B cell (primary cell): ENCODE measurements around the gene QRSL1. TPM values are rescaled to one million over a fixed set of nuclear protein-coding genes. Genes with fewer than 3 reads are reported as not detected.

ENCODE experiments used
- ATAC-seq: fragments of 200-7000 bp; cut with Tn5 transposase; one replicate; pipeline ENCODE4 v1.10.0; 2021; ENCODE audit warnings: low read depth, mild to moderate bottlenecking, moderate number of reproducible peaks, moderate library complexity
- CTCF ChIA-PET: fragments of 350-600 bp; sonication (Branson Sonifier 250); formaldehyde crosslinking; loops from one replicate; lab custom pipeline; 2021; ENCODE audit warnings: antibody characterized with exemption, inconsistent platforms; lab: Charles Lee
- POLR2A ChIA-PET: fragments of 350-600 bp; sonication (Branson Sonifier 250); formaldehyde crosslinking; loops from one replicate; lab custom pipeline; 2021; ENCODE audit warnings: antibody characterized with exemption; lab: Charles Lee
- DNase-seq: peaks from one replicate; pipeline ENCODE4 v3.0.0; 2013
- H2AFZ ChIP-seq: 2 replicates; pipeline ENCODE4 v1.6.1; 2012; ENCODE audit warnings: mild to moderate bottlenecking, low read depth, low read length; ENCODE audit not compliant: insufficient read depth, poor library complexity, severe bottlenecking
- H3K27ac ChIP-seq, 2 donors: 1 replicate in 1 of 2; 2 replicates in 1 of 2; pipeline ENCODE4 v1.5.1; 2012 to 2013; ENCODE audit warnings: low read length in 2 of 2, mild to moderate bottlenecking in 2 of 2, moderate library complexity in 1 of 2
- H3K27me3 ChIP-seq, 4 experiments: fragments of 200-600 bp in 1 of 4; sonication (generic) in 1 of 4; replicated peaks in 1 of 4; 1 replicate in 2 of 4; 2 replicates in 2 of 4; pipeline versions ENCODE4 v1.6.1 to v1.7.0; 2013 to 2016; ENCODE audit warnings: low read length in 3 of 4, mild to moderate bottlenecking in 2 of 4, mixed read lengths in 1 of 4, moderate library complexity in 1 of 4; ENCODE audit not compliant: insufficient read depth in 4 of 4, control insufficient read depth in 3 of 4; ENCODE audit errors: control extremely low read depth in 1 of 4
- H3K36me3 ChIP-seq, 2 experiments: replicated peaks in 1 of 2; 1 replicate in 1 of 2; 2 replicates in 1 of 2; pipeline versions ENCODE4 v1.6.1 to v1.7.1; 2013; ENCODE audit warnings: low read length in 1 of 2; ENCODE audit not compliant: insufficient read depth in 2 of 2, control insufficient read depth in 1 of 2; ENCODE audit errors: control extremely low read depth in 1 of 2, extremely low read depth in 1 of 2
- H3K4me1 ChIP-seq, 2 donors: fragments of 200-600 bp in 1 of 2; sonication (generic) in 1 of 2; 1 replicate in 1 of 2; 2 replicates in 1 of 2; pipeline versions ENCODE4 v1.5.1 to v1.6.1; 2013 to 2017; ENCODE audit warnings: low read length in 2 of 2; ENCODE audit not compliant: control insufficient read depth in 2 of 2, insufficient read depth in 2 of 2
- H3K4me2 ChIP-seq: replicated peaks from 2 replicates; pipeline ENCODE3; 2012; ENCODE audit warnings: mild to moderate bottlenecking, low read depth, low read length; ENCODE audit not compliant: poor library complexity, severe bottlenecking
- H3K4me3 ChIP-seq, 5 experiments: fragments of 200-600 bp in 1 of 5; sonication (generic) in 1 of 5; 1 replicate in 3 of 5; 2 replicates in 2 of 5; pipeline versions ENCODE4 v1.5.1 to v1.7.0; 2011 to 2016; ENCODE audit warnings: low read length in 4 of 5, mild to moderate bottlenecking in 4 of 5, low read depth in 2 of 5, control low read depth in 1 of 5, moderate library complexity in 1 of 5; ENCODE audit not compliant: insufficient read depth in 1 of 5; ENCODE audit errors: control extremely low read depth in 1 of 5, extremely low read depth in 1 of 5
- H3K79me2 ChIP-seq: fragments of 200-600 bp; sonication (generic); one replicate; pipeline ENCODE4 v1.6.0; 2016; ENCODE audit warnings: low read length; ENCODE audit not compliant: control insufficient read depth, insufficient read depth
- H3K9ac ChIP-seq: fragments of 200-600 bp; sonication (generic); 2 replicates; pipeline ENCODE4 v1.6.1; 2017; ENCODE audit warnings: mild to moderate bottlenecking, low read length, moderate library complexity
- H3K9me3 ChIP-seq, 3 donors: one replicate each; pipeline versions ENCODE4 v1.6.1 to v1.7.1; 2013; ENCODE audit warnings: low read length in 2 of 3; ENCODE audit not compliant: control insufficient read depth in 2 of 3, insufficient read depth in 1 of 3; ENCODE audit errors: control extremely low read depth in 1 of 3
- H4K20me1 ChIP-seq: 2 replicates; pipeline ENCODE4 v1.6.0; 2012; ENCODE audit warnings: mild to moderate bottlenecking, low read length; ENCODE audit not compliant: insufficient read depth, control insufficient read depth, poor library complexity, severe bottlenecking
- H3K27ac Mint-ChIP-seq: one replicate; pipeline ENCODE4 v1.8.0; 2021; ENCODE audit warnings: mixed read lengths
- H3K27me3 Mint-ChIP-seq: one replicate; pipeline ENCODE4 v1.8.0; 2021; ENCODE audit warnings: mixed read lengths
- H3K4me1 Mint-ChIP-seq: one replicate; pipeline ENCODE4 v1.8.0; 2021; ENCODE audit warnings: mixed read lengths
- H3K4me3 Mint-ChIP-seq: one replicate; pipeline ENCODE4 v1.8.0; 2021; ENCODE audit warnings: mixed read lengths
- H3K9me3 Mint-ChIP-seq: one replicate; pipeline ENCODE4 v1.8.0; 2022; ENCODE audit warnings: mixed read lengths; ENCODE audit not compliant: insufficient read depth
- EZH2 ChIP-seq: IDR thresholded peaks from 2 replicates; pipeline ENCODE4 v1.6.1; 2012; ENCODE audit warnings: borderline replicate concordance, low read depth, mild to moderate bottlenecking, moderate library complexity, low read length; ENCODE audit not compliant: insufficient read depth, poor library complexity, severe bottlenecking
- WGBS: methylation state at CpG from one replicate; pipeline ENCODE4 v1.1.5; 2013; ENCODE audit warnings: missing lambda C conversion rate; ENCODE audit not compliant: insufficient coverage; 5-methylcytosine and 5-hydroxymethylcytosine counted together
- intact Hi-C: fragments of 100-400 bp; cut with micrococcal nuclease; formaldehyde crosslinking; loops from one replicate; pipeline ENCODE4 v1.10.0; 2022
- polyA plus RNA-seq: library from polyadenylated mRNA; depleted of rRNA; stranded (reverse); fragments of >200 nt; gene quantifications from 2 replicates; pipeline ENCODE4 v1.2.3, GENCODE V29; 2012
- total RNA-seq, 2 donors: library from RNA; stranded (reverse); fragments of 120-200 nt in 1 of 2; gene quantifications; 1 replicate in 1 of 2; 2 replicates in 1 of 2; pipeline versions ENCODE4 v1.2.3 to v1.2.4, GENCODE V29; 2013 to 2022
- TF ChIP-seq, protein P1 (sequence below): fragments of 200-600 bp; IDR thresholded peaks from one replicate; pipeline ENCODE4 v1.8.0; 2022; ENCODE audit warnings: antibody characterized with exemption, mild to moderate bottlenecking

The QRSL1 gene
- total and polyA plus RNA-seq, 2 donors (not counting 1 experiment from before 2014, with no cell fraction given): 36.9 to 38.5 TPM

DNA sequence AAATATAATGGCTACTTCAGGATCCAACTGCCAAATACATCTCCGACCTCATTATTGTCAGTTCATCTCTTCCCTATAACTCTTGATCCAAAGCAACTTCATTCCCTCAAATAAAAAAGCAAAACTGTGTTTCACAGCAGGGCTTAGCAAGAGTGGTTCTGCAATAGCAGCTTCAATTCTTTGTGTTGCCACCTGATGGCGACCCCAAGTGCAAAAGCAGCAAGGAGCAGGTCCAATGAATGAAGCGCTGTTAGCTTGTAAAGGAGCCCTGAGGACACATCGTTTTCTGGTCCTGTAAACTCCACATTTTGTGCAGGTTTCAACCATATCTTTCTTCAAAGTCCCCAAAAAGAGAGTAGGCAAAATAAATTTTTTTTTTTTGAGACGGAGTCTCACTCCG is 19.7 kb upstream of the QRSL1 start:
- no peak overlapping the region for H2AFZ ChIP-seq
- peaks cover 1 to 3% of the 10 kb centered on the region in 2 experiments for H3K36me3 ChIP-seq
- H3K4me1 ChIP-seq: peaks cover 40 to 55% of the 10 kb centered on the region in 2 donors
- H3K79me2 ChIP-seq: peaks cover 40% of the 10 kb centered on the region
- H4K20me1 ChIP-seq: no peaks in the 10 kb centered on the region
- H3K4me3 Mint-ChIP-seq: no peak overlapping the region
- H3K4me2 ChIP-seq: no peak overlapping the region
- H3K9me3 ChIP-seq: no peaks in the 10 kb centered on the region
- WGBS: 59% methylated on average over 3 of the region's 6 CpGs
- H3K4me3 ChIP-seq: no peak overlapping the region
- no peaks in the 10 kb centered on the region for H3K27me3 Mint-ChIP-seq
- intact Hi-C loops: loop anchor here (1.0 to 5.0 kb wide), 5 partner anchors 20 to 238 kb away; partner anchors contain the start of genes QRSL1 and RTN4IP1
- TF ChIP-seq, protein P1, sequence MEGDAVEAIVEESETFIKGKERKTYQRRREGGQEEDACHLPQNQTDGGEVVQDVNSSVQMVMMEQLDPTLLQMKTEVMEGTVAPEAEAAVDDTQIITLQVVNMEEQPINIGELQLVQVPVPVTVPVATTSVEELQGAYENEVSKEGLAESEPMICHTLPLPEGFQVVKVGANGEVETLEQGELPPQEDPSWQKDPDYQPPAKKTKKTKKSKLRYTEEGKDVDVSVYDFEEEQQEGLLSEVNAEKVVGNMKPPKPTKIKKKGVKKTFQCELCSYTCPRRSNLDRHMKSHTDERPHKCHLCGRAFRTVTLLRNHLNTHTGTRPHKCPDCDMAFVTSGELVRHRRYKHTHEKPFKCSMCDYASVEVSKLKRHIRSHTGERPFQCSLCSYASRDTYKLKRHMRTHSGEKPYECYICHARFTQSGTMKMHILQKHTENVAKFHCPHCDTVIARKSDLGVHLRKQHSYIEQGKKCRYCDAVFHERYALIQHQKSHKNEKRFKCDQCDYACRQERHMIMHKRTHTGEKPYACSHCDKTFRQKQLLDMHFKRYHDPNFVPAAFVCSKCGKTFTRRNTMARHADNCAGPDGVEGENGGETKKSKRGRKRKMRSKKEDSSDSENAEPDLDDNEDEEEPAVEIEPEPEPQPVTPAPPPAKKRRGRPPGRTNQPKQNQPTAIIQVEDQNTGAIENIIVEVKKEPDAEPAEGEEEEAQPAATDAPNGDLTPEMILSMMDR: peak; percentile 66
- TF ChIP-seq EZH2: no peak
- DNase-seq (peak; percentile 69), ATAC-seq (peak; percentile 71)
- no peaks in the 10 kb centered on the region for H3K27me3 ChIP-seq
- H3K9ac ChIP-seq: no peak overlapping the region
- H3K27ac ChIP-seq: no peak overlapping the region
- no peaks in the 10 kb centered on the region for H3K9me3 Mint-ChIP-seq
- H3K27ac Mint-ChIP-seq: peak overlapping the region; percentile 3
- POLR2A ChIA-PET: interaction anchor here (0.9 to 1.2 kb wide), 4 partner anchors 27 to 367 kb away, joined by 3 to 6 read pairs (median 4); partner anchors contain the start of gene CD24
- CTCF ChIA-PET: interaction anchor here (0.6 to 9.1 kb wide), 43 partner anchors 7 to 504 kb away, joined by 3 to 229 read pairs (median 5); partner anchors contain the start of genes CD24, QRSL1 and RTN4IP1
- H3K4me1 Mint-ChIP-seq: peaks cover 59% of the 10 kb centered on the region

DNA sequence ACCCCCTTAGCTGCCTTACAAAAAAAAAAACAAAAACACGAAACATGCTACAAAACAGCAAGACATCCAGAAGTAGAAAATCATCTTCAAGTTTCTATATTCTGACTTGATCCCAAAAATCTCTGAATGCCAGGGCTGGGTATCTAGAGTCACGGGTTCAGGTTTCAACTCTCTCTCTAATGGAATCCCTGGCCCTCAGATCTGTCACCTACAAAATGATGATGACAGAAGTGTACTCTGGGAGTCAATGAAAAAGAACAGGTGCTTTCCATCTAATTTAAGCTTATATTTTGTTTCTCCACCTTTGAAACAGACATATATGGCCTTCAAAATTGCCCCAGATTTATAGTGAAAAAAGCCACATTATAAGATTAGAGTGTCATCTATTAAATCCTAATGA is 18.3 kb upstream of the QRSL1 start:
- Histone ChIP-seq H3K4me1 (peaks cover 45 to 60% of the 10 kb centered on the region in 2 donors), H4K20me1 (no peaks in the 10 kb centered on the region), H3K4me2 (no peak overlapping the region), H3K9ac (no peak overlapping the region), H3K9me3 (no peaks in the 10 kb centered on the region), H3K79me2 (peaks cover 30% of the 10 kb centered on the region), H3K27me3 (no peaks in the 10 kb centered on the region), H3K36me3 (peaks cover 0 to 1% of the 10 kb centered on the region in 2 experiments), H2AFZ (no peak overlapping the region), H3K4me3 (no peak overlapping the region), H3K27ac (no peak overlapping the region)
- H3K27me3 Mint-ChIP-seq: no peaks in the 10 kb centered on the region
- ChIA-PET POLR2A (interaction anchor here (0.7 kb wide), 1 partner anchor 1163 kb away, joined by 3 read pairs; no protein-coding TSS in a partner anchor), CTCF (interaction anchor here (0.6 to 9.1 kb wide), 17 partner anchors 8 to 369 kb away, joined by 3 to 229 read pairs (median 6); partner anchors contain the start of gene CD24)
- H3K27ac Mint-ChIP-seq: no peak overlapping the region
- intact Hi-C loops: no loop called here
- no peak for ATAC-seq
- H3K4me1 Mint-ChIP-seq: peaks cover 66% of the 10 kb centered on the region
- H3K4me3 Mint-ChIP-seq: no peak overlapping the region
- no CpG with 5 or more reads among the region's 2 CpGs for WGBS
- TF ChIP-seq, protein P1: no peak
- no peak for TF ChIP-seq EZH2
- H3K9me3 Mint-ChIP-seq: no peaks in the 10 kb centered on the region
- no peak for DNase-seq
